HG03196 (cell line): ENCODE data around the gene SEL1L2.
"Not testable (repeated sequence)": the region's sequence is repeated elsewhere in the genome, so short reads cannot be mapped to it uniquely, and the experiment has no call there.

Source experiments
- ATAC-seq: cut with Tn5 transposase; IDR thresholded peaks from one replicate; pipeline ENCODE4 v1.9.1; 2021; ENCODE audit not compliant: unreplicated experiment

SEL1L2 gene, protein sequence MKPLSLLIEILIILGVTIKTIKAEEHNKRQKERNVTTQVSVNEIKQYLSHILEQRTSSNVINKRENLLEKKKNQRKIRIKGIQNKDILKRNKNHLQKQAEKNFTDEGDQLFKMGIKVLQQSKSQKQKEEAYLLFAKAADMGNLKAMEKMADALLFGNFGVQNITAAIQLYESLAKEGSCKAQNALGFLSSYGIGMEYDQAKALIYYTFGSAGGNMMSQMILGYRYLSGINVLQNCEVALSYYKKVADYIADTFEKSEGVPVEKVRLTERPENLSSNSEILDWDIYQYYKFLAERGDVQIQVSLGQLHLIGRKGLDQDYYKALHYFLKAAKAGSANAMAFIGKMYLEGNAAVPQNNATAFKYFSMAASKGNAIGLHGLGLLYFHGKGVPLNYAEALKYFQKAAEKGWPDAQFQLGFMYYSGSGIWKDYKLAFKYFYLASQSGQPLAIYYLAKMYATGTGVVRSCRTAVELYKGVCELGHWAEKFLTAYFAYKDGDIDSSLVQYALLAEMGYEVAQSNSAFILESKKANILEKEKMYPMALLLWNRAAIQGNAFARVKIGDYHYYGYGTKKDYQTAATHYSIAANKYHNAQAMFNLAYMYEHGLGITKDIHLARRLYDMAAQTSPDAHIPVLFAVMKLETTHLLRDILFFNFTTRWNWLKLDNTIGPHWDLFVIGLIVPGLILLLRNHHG

GRCh38 chr20:13990465-13990864, at the start of gene SEL1L2:
SEL1L2 (minus strand) TSS chr20:13990614; CDS start chr20:13990534, 80 bp downstream.
- no peak for ATAC-seq

DNA sequence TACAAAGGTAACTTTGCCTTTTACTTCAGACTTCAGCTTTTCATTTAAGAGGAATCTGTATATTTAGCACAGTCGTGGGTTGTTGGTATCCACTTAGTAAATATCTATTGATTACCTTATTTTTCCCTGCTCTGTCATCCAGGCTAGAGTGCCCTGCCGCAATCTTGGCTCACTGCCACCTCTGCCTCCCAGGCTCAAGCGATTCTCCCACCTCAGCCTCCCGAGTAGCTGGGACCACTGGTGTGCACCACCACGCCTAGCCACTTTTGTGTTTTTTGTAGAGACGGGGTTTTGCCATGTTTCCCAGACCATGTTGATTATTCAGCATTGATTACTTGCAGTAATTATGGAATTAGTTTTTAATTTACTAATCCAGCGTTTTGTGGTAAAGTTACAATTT, 46.2 kb upstream of the SEL1L2 start:
- ATAC-seq: no peak

GRCh38 chr20:14033310-14033709, 42.9 kb upstream of the SEL1L2 start:
- ATAC-seq: no peak

DNA sequence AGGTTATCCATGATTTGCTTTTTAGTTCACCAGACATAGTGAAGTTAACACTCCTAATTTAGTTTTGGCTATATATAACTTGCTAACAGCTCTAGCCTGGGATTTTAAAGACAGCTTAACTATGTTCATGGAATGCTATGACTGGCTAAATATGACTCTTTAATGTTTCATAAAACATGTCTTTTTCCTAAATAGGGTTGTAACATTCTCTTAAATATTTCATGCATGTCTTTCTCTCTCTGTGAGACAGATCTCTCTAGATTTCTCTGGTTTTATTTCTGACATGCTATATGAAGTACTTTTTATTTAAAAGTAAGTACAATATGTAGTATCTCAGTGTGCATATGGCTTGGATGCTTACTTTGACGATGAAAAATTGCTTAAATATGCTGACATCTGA, 40.6 kb upstream of the SEL1L2 start:
- ATAC-seq: no peak

GRCh38 chr20:14012671-14013070, 22.3 kb upstream of the SEL1L2 start:
- ATAC-seq: no peak

DNA sequence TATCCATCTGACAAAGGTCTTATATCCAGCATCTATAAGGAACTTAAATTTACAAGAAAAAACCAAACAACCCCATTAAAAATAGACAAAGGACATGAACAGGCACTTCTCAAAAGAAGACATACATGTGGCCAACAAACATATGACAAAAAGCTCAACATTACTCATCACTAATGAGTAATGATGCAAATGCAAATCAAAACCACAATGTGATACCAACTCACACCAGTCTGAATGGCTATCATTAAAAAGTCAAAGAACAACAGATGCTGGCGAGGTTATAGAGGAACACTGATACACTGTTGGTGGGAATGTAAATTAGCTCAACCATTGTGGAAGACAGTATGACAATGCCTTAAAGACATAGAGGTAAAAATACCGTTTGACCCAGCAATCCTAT, 18.8 kb upstream of the SEL1L2 start:
- ATAC-seq: no peak

GRCh38 chr20:14005996-14006395, 15.6 kb upstream of the SEL1L2 start:
- ATAC-seq: no peak

DNA sequence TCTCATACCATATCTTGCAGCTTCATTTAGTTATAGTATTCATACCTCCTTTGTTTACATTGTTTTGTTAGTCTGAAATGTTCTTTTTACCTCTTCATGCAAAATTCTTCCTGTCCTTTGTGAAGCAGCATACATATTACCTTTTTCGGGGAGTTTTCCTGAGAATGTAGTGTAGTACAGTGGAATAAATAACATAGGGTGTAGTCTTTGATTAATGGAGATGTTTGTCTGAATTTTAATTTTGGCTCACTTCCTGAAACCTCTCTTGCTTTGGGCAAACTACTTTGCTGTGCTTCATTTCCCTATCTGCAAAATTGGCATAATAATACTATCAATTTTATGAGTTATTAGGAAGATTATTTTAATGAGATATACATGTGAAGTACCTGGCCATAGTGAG, 10.5 kb upstream of the SEL1L2 start:
- ATAC-seq: no peak

- ATAC-seq: no peak
These were observed 5.9 kb upstream of the SEL1L2 start for GRCh38 chr20:13996265-13996664.

DNA sequence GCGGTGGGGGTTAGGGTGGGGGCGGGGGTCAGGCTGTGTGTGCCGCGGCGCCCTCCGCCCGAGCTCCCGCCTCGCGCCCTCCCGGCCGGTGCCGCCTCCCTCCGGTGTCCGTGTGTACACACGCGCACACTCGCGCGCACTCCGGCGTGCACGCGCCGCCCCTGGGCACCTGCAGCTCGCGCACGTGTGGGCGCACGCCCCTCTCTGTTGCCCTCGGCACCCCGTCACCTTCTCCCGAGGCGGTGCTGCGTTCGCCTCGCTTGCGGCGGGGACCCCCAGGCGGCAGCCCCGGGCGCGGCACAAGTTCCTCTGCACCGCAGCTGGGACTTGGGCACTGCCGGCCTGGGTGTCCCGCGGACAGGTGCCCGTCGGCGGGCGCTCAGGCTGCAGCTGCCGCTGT, 5.4 kb upstream of the SEL1L2 start:
- peak; percentile 44 for ATAC-seq

DNA sequence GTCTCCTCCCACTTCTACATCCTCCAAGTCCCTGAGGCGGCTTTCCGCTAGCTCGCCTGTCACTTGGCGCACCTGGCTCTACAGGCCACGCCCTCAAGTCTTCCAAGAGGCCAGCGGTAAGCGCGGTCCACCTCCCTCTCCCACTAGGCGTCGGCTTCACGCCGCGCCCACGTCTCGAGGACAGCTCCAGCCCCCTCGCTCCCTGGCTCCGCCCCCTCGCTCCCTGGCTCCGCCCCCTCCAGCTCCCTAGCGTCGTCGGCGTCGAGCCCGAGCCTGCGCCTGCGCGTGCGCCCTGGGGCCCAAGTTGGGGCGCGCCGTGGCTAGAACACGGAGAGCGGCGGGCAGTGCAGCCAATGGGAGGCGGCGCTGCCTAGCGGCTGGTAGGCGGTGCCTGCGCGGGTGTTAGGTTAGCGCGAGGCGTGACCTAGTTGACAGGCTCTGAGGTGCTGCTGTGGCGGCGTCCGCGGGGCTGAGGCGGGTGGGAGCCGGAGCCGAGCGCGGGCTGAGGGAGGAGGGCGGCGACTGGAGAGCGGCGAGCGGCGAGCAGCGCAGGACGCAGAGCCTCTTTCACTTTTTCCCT, 4.8 kb upstream of the SEL1L2 start, which contains the start of gene MACROD2:
Gene MACROD2 (plus strand): TSS at position 431 of the 580 bp plus-strand sequence.
- ATAC-seq: peak; percentile 96

DNA sequence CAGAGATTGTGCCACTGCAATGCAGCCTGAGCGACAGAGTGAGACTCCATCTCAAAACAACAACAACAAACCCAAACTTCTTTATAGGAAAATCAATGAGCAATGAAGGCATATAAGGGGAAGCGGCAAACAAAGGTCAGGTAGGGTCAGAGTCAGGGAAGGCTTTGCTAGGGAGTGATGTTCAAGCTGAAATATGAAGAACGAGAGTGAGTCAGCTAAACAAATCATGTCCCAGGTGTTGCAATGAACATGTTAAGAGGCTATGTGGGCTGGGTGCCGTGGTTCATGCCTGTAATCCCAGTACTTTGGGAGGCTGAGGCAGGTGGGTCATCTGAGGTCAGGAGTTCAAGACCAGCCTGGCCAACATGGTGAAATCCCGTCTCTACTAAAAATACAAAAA, 1.5 kb upstream of the SEL1L2 start:
- ATAC-seq: not testable (repeated sequence)

- no peak for ATAC-seq
These were observed 897 bp upstream of the SEL1L2 start for GRCh38 chr20:13991311-13991710.

- no peak for ATAC-seq
These were observed 6.2 kb downstream of the SEL1L2 start for GRCh38 chr20:13984211-13984610.

DNA sequence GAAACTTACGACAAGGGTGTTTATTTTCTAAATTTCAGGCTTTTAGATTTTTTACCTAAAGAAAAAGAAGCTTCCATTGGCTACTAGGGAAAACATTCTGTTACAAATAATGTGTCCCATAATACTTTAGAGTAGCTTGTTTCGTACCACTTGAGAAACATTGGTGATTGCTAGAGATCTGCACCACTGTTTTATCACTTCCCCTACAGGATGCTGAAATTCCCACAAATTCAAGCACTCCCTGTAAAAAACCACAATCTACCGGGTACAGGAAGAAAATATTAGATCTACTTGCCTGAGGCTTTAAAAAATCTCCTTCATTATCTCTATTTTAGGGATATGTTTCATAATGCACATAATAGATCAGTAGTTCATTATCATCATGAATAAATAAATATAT, 29.9 kb downstream of the SEL1L2 start:
- ATAC-seq: no peak

DNA sequence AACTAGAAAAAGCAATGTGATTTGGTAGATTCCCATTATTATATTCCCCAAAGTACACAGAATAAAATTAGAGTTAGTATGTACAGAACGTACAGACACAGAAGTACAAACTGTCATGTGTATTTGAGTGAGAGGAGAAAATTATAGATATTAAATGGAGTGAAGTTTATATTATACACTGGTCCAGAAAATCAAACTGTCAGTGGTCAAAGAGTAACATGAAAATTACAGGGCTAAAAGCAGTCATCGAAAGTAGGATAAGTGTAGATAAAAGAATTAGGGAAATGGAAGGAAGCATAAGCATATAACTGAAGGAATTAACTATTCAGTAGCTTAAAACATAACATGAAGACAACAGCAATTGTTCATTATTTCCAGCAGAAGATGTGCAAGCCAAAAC, 30.3 kb downstream of the SEL1L2 start:
- ATAC-seq: no peak

- no peak for ATAC-seq
These were observed 37.2 kb downstream of the SEL1L2 start for GRCh38 chr20:13953227-13953626.

GRCh38 chr20:13947719-13948118, 42.7 kb downstream of the SEL1L2 start:
- ATAC-seq: no peak

DNA sequence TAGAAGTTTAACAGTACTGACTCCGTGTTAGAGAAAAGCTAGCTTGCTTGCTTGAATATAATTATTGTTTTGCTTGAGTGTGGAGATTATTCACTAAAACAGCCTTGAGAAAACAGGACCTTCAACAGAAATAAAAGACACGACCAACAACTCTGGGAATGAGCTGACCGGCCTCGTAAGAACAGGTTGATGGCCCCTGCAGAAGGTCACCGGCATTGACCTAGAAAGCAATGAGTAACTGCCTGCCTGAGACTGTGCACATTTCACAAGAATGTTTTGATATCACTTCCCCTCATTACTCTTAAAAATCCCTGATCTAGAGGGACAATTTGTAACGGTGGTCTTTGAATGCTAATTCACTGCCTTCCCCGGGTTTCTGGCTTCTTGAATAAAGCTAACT, 49.4 kb downstream of the SEL1L2 start:
- ATAC-seq: no peak

GRCh38 chr20:13936781-13937576, 53.4 kb downstream of the SEL1L2 start:
- no peak for ATAC-seq
